Smooth muscle cell (in vitro differentiated cells): ENCODE results near the gene AK5. TPM values are rescaled to one million over a fixed set of nuclear protein-coding genes. Genes with fewer than 3 reads are reported as not detected.

Experiments used
- DNase-seq: peaks from one replicate; lab custom pipeline; 2025; ENCODE audit not compliant: unreplicated experiment; lab: John Stamatoyannopoulos, UW
- H2AFZ ChIP-seq: fragments of 200-600 bp; sonication (generic); 2 replicates; pipeline ENCODE4 v1.6.0; 2016; ENCODE audit warnings: antibody characterized with exemption, low read depth, mild to moderate bottlenecking
- H3F3A ChIP-seq: fragments of 200-600 bp; sonication (generic); 2 replicates; pipeline ENCODE4 v1.6.0; 2017; ENCODE audit warnings: antibody characterized with exemption, low read depth
- H3K27ac ChIP-seq: fragments of 200-600 bp; sonication (generic); 2 replicates; pipeline ENCODE4 v1.5.1; 2016; ENCODE audit warnings: low read depth, mild to moderate bottlenecking
- H3K27me3 ChIP-seq: fragments of 200-600 bp; sonication (generic); 2 replicates; pipeline ENCODE4 v1.6.1; 2016; ENCODE audit warnings: low read depth, mild to moderate bottlenecking
- H3K36me3 ChIP-seq: fragments of 200-600 bp; sonication (generic); 2 replicates; pipeline ENCODE4 v1.5.1; 2016; ENCODE audit warnings: low read depth
- H3K4me1 ChIP-seq: fragments of 200-600 bp; sonication (generic); 2 replicates; pipeline ENCODE4 v1.5.1; 2016; ENCODE audit warnings: low read depth
- H3K4me2 ChIP-seq: fragments of 200-600 bp; sonication (generic); 2 replicates; pipeline ENCODE4 v1.6.0; 2016; ENCODE audit warnings: mild to moderate bottlenecking
- H3K4me3 ChIP-seq: fragments of 200-600 bp; sonication (generic); 2 replicates; pipeline ENCODE4 v1.5.1; 2016; ENCODE audit warnings: mild to moderate bottlenecking
- H3K79me2 ChIP-seq: fragments of 200-600 bp; sonication (generic); 2 replicates; pipeline ENCODE4 v1.6.0; 2016; ENCODE audit warnings: low read depth, mild to moderate bottlenecking
- H3K9ac ChIP-seq: fragments of 200-600 bp; sonication (generic); 2 replicates; pipeline ENCODE4 v1.6.0; 2016; ENCODE audit warnings: low read depth
- H3K9me3 ChIP-seq: fragments of 200-600 bp; sonication (generic); replicated peaks from 2 replicates; pipeline ENCODE4 v1.5.1; 2016; ENCODE audit warnings: low read depth
- H4K20me1 ChIP-seq: fragments of 200-600 bp; sonication (generic); 2 replicates; pipeline ENCODE4 v1.6.0; 2016; ENCODE audit warnings: low read depth
- CTCF ChIP-seq: fragments of 200-600 bp; sonication (generic); IDR thresholded peaks from 2 replicates; pipeline ENCODE4 v1.5.1; 2017; ENCODE audit warnings: borderline replicate concordance, mild to moderate bottlenecking, antibody characterized with exemption; ENCODE audit not compliant: insufficient read depth, poor library complexity, severe bottlenecking
- WGBS: methylation state at CpG from one replicate; pipeline ENCODE4 v1.1.7; 2016; ENCODE audit warnings: low lambda C conversion rate; 5-methylcytosine and 5-hydroxymethylcytosine counted together
- polyA plus RNA-seq: library from polyadenylated mRNA; unstranded; fragments of >200 nt; fragmentation: Nextera tagmentation; extraction: Ambion mirVana; gene quantifications from 2 replicates; pipeline ENCODE4 v1.2.1, GENCODE V29; 2016
- total RNA-seq: library from RNA; depleted of rRNA; stranded (reverse); fragments of >200 nt; gene quantifications from 2 replicates; pipeline ENCODE4 v1.2.3, GENCODE V29; 2014

The AK5 gene
- total and polyA plus RNA-seq, 2 experiments from 2014 or later, result 0.43 TPM; not detected in 1

GRCh38 chr1:77538956-77539518, 257.2 kb downstream of the AK5 start:
- Histone ChIP-seq H2AFZ (no peak overlapping the region), H4K20me1 (no peaks in the 10 kb centered on the region), H3K4me1 (no peaks in the 10 kb centered on the region), H3K79me2 (no peaks in the 10 kb centered on the region), H3K27me3 (no peaks in the 10 kb centered on the region), H3K9me3 (no peaks in the 10 kb centered on the region), H3F3A (no peaks in the 10 kb centered on the region), H3K4me2 (peak overlapping the region; percentile 14), H3K36me3 (no peaks in the 10 kb centered on the region), H3K27ac (peak overlapping the region; percentile 45), H3K4me3 (no peak overlapping the region), H3K9ac (no peak overlapping the region)
- TF ChIP-seq CTCF, result no peak
- 58% methylated on average over 7 of the region's 7 CpGs for WGBS
- no peak for DNase-seq

- TF ChIP-seq CTCF, result no peak
- peak overlapping the region; percentile 45 for H3K27ac ChIP-seq
- H2AFZ ChIP-seq, result no peak overlapping the region
- no peaks in the 10 kb centered on the region for H4K20me1 ChIP-seq
- no peaks in the 10 kb centered on the region for H3K36me3 ChIP-seq
- peak overlapping the region; percentile 14 for H3K4me2 ChIP-seq
- no peaks in the 10 kb centered on the region for H3K4me1 ChIP-seq
- no peaks in the 10 kb centered on the region for H3K27me3 ChIP-seq
- no peak for DNase-seq
- H3K4me3 ChIP-seq, result no peak overlapping the region
- WGBS, result 88% methylated on average over 4 of the region's 4 CpGs
- no peaks in the 10 kb centered on the region for H3F3A ChIP-seq
- H3K79me2 ChIP-seq, result no peaks in the 10 kb centered on the region
- H3K9ac ChIP-seq, result no peak overlapping the region
- H3K9me3 ChIP-seq, result no peaks in the 10 kb centered on the region
Measured at GRCh38 chr1:77539519-77540142, 257.8 kb downstream of the AK5 start.

- no peak overlapping the region for H2AFZ ChIP-seq
Measured at GRCh38 chr1:77540501-77541161, 258.8 kb downstream of the AK5 start.

More at GRCh38 chr1:77540501-77541161, 258.8 kb downstream of the AK5 start:
- no peaks in the 10 kb centered on the region for H3K79me2 ChIP-seq
- no peak overlapping the region for H3K4me2 ChIP-seq
- H3K27ac ChIP-seq, result no peak overlapping the region
- DNase-seq, result no peak
- H3K9ac ChIP-seq, result no peak overlapping the region
- no peaks in the 10 kb centered on the region for H3K4me1 ChIP-seq
- no peaks in the 10 kb centered on the region for H3K27me3 ChIP-seq
- H3K9me3 ChIP-seq, result no peaks in the 10 kb centered on the region
- no peaks in the 10 kb centered on the region for H4K20me1 ChIP-seq
- H3K4me3 ChIP-seq, result no peak overlapping the region
- no peaks in the 10 kb centered on the region for H3F3A ChIP-seq
- no peak for TF ChIP-seq CTCF
- 88% methylated on average over 6 of the region's 6 CpGs for WGBS
- H3K36me3 ChIP-seq, result no peaks in the 10 kb centered on the region
